K562 (cell line): ENCODE measurements around the gene NRN1L. TPM values are rescaled to one million over a fixed set of nuclear protein-coding genes. Genes with fewer than 3 reads are reported as not detected.
A peak's percentile ranks its signal among the peaks of the same experiment; 100 is the strongest.

Experiments
- ATAC-seq: fragments of 200-7000 bp; cut with Tn5 transposase; 3 replicates; pipeline ENCODE4 v1.9.1; 2020; ENCODE audit warnings: moderate library complexity
- BruUV-seq: library from RNA; stranded (reverse); fragments of 400-500 nt; replicated peaks from 2 replicates; lab custom pipeline; 2021; lab: Mats Ljungman, UMichigan
- CTCF ChIA-PET: fragments of 300-600 bp; formaldehyde crosslinking; extraction: SDS; loops from one replicate; lab custom pipeline; 2021; ENCODE audit warnings: low intra/inter-chr PET ratio; lab: Yijun Ruan, JAX
- POLR2A ChIA-PET: fragments of 300-600, 350-650 bp; sonication (Branson Sonifier 250); formaldehyde crosslinking; extraction: SDS; loops from one replicate; lab custom pipeline; 2021; ENCODE audit warnings: antibody characterized with exemption, inconsistent platforms; lab: Yijun Ruan, JAX
- DNase-seq, 4 experiments: peaks; one replicate each; pipeline versions ENCODE4 v3.0.0 to v3.0.0-alpha.2; 2011 to 2018; ENCODE audit warnings: low spot score in 3 of 4, mixed read lengths in 3 of 4; ENCODE audit errors: extremely low read depth in 1 of 4
- FAIRE-seq: peaks from 2 replicates; lab custom pipeline; 2011; peaks lifted over from hg19 to GRCh38; lab: Jason Lieb, UNC
- H2AFZ ChIP-seq: 2 replicates; pipeline ENCODE4 v1.6.0; 2011; ENCODE audit warnings: low read depth, low read length, control low read depth, inconsistent platforms
- H3K27ac ChIP-seq: fragments of 200-600 bp; 3 replicates; pipeline ENCODE4 v1.8.0; 2011; ENCODE audit warnings: low read depth, mild to moderate bottlenecking, control low read depth, inconsistent platforms, low read length, moderate library complexity, mixed read lengths; ENCODE audit errors: extremely low read depth
- H3K27me3 ChIP-seq, 2 experiments: fragments of 300-600 bp in 1 of 2; 2 replicates in 1 of 2; 3 replicates in 1 of 2; pipeline versions ENCODE4 v1.6.0 to v1.8.0; 2011; ENCODE audit warnings: inconsistent platforms in 2 of 2, low read length in 2 of 2, mild to moderate bottlenecking in 1 of 2, mixed read lengths in 1 of 2, moderate library complexity in 1 of 2; ENCODE audit not compliant: control insufficient read depth in 2 of 2, insufficient read depth in 2 of 2
- H3K36me3 ChIP-seq: fragments of 300-600 bp; 3 replicates; pipeline ENCODE4 v1.8.0; 2011; ENCODE audit warnings: mild to moderate bottlenecking, low read length, inconsistent platforms; ENCODE audit not compliant: control insufficient read depth, insufficient read depth
- H3K4me1 ChIP-seq, 2 experiments: fragments of 200-600 bp in 1 of 2; replicated peaks in 1 of 2; 2 replicates in 1 of 2; 3 replicates in 1 of 2; pipeline versions ENCODE4 v1.5.1 to v1.8.0; 2011; ENCODE audit warnings: inconsistent platforms in 2 of 2, low read length in 2 of 2, mild to moderate bottlenecking in 1 of 2, mixed read lengths in 1 of 2, moderate library complexity in 1 of 2; ENCODE audit not compliant: control insufficient read depth in 2 of 2, insufficient read depth in 2 of 2
- H3K4me2 ChIP-seq: 2 replicates; pipeline ENCODE4 v1.6.1; 2011; ENCODE audit warnings: low read length, control low read depth, inconsistent platforms, mixed read lengths; ENCODE audit not compliant: insufficient read depth
- H3K4me3 ChIP-seq: fragments of 200-600 bp; sonication (generic), shearing (Covaris generic); 2 replicates; pipeline ENCODE4 v1.5.1; 2016; ENCODE audit warnings: control low read depth, inconsistent platforms
- H3K79me2 ChIP-seq: fragments of 200-600 bp; 3 replicates; pipeline ENCODE4 v1.8.0; 2011; ENCODE audit warnings: low read length, inconsistent platforms; ENCODE audit not compliant: control insufficient read depth, insufficient read depth
- H3K9ac ChIP-seq, 2 experiments: 2 replicates each; pipeline versions ENCODE4 v1.6.0 to v1.6.1; 2011; ENCODE audit warnings: low read depth in 2 of 2, low read length in 2 of 2, control low read depth in 1 of 2, inconsistent platforms in 1 of 2, mild to moderate bottlenecking in 1 of 2, mixed read lengths in 1 of 2; ENCODE audit not compliant: insufficient read depth in 1 of 2
- H3K9me1 ChIP-seq: one replicate; pipeline ENCODE4 v1.6.0; 2011; ENCODE audit warnings: inconsistent platforms, mild to moderate bottlenecking, low read length, moderate library complexity; ENCODE audit not compliant: control insufficient read depth, insufficient read depth
- H3K9me3 ChIP-seq: replicated peaks from 2 replicates; pipeline ENCODE4 v1.5.1; 2011; ENCODE audit warnings: low read depth, low read length, inconsistent platforms; ENCODE audit not compliant: control insufficient read depth, insufficient read depth
- H4K20me1 ChIP-seq: replicated peaks from 2 replicates; pipeline ENCODE4 v1.6.1; 2011; ENCODE audit warnings: low read length, inconsistent platforms, mixed read lengths; ENCODE audit not compliant: control insufficient read depth, insufficient read depth
- FOXK2 ChIP-seq, 2 experiments: fragments of 450-650 bp; IDR thresholded peaks in 1 of 2; conservative IDR thresholded peaks in 1 of 2; 2 replicates each; pipeline ENCODE4 v1.6.1; 2016; ENCODE audit warnings: low read depth in 2 of 2, mild to moderate bottlenecking in 1 of 2
- HNRNPL ChIP-seq: fragments of 200-400 bp; formaldehyde crosslinking; IDR thresholded peaks from 2 replicates; pipeline ENCODE4 v1.6.1; 2017; ENCODE audit warnings: low read depth, mild to moderate bottlenecking, low read length
- POLR2G ChIP-seq: fragments of 200-400 bp; formaldehyde crosslinking; IDR thresholded peaks from 2 replicates; pipeline ENCODE4 v1.6.1; 2017; ENCODE audit warnings: low read depth, mild to moderate bottlenecking, antibody characterized with exemption, low read length, moderate library complexity
- SMAD1 ChIP-seq: fragments of 150-350 bp; IDR thresholded peaks from 2 replicates; pipeline ENCODE4 v1.6.1; 2014; ENCODE audit warnings: low read length, low read depth; ENCODE audit not compliant: partially characterized antibody
- WGBS: fragments of 100-300 bp; shearing (Covaris generic); methylation state at CpG from one replicate; pipeline ENCODE4 v1.1.6; 2016; ENCODE audit warnings: low coverage, mixed read lengths; ENCODE audit not compliant: insufficient coverage; ENCODE audit errors: missing lambda C conversion rate; 5-methylcytosine and 5-hydroxymethylcytosine counted together
- in situ Hi-C: fragments of 300-500 bp; cut with MboI; formaldehyde crosslinking; loops from 4 replicates; pipeline ENCODE4 v1.15.0; 2018; ENCODE audit warnings: inconsistent platforms, mixed read lengths
- intact Hi-C: fragments of 100-400 bp; cut with micrococcal nuclease; formaldehyde crosslinking; loops from 2 replicates; pipeline ENCODE4 v1.14.2; 2022
- polyA plus RNA-seq, 8 experiments: library from polyadenylated mRNA; depleted of rRNA in 4 of 8; stranded (reverse) in 5 of 8; unstranded in 3 of 8; fragments of >200 nt; fragmentation: Nextera tagmentation in 2 of 8; fragmentation: Illumina TruSeq in 1 of 8; extraction: Ambion mirVana in 2 of 8; extraction: Trizol in 1 of 8; gene quantifications; 2 replicates each; pipeline versions ENCODE4 v1.2.1 to v1.2.3, GENCODE V29; 2011 to 2014; ENCODE audit warnings: inconsistent platforms in 1 of 8, missing spikeins in 1 of 8
- total RNA-seq, 7 experiments: library from RNA; depleted of rRNA in 6 of 7; stranded (reverse); fragments of >200 nt in 6 of 7; fragmentation: Illumina TruSeq in 2 of 7; extraction: Trizol in 2 of 7; gene quantifications; 2 replicates each; pipeline versions ENCODE4 v1.2.1 to v1.2.3, GENCODE V29; 2011 to 2021; ENCODE audit warnings: low replicate concordance in 1 of 7

NRN1L gene
- total and polyA plus RNA-seq, 9 of the 15 experiments (the other 6 are each of a cell fraction or from before 2014, with no cell fraction given): 0.22 to 0.86 (median 0.61) TPM; not detected in 5

DNA sequence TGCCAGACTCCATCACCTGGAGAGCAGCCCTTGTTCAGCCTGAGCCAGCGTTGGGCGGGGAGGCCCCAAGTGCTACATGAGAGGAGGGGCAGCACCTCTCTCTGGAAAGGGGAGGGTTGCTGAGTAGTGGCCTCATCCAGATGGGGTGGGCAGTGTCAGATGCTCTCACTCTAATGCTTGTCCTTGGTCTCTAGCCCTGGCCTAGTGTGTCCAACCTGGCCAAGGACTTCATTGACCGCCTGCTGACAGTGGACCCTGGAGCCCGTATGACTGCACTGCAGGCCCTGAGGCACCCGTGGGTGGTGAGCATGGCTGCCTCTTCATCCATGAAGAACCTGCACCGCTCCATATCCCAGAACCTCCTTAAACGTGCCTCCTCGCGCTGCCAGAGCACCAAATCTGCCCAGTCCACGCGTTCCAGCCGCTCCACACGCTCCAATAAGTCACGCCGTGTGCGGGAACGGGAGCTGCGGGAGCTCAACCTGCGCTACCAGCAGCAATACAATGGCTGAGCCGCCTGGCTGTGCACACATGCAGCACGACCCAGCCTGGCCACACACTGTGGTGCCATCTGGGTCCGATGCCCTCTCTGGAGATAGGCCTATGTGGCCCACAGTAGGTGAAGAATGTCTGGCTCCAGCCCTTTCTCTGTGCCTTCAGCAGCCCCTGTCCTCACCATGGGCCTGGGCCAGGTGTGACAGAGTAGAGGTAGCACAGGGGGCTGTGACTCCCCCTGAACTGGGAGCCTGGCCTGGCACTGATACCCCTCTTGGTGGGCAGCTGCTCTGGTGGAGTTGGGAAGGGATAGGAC lies 42.7 kb downstream of the NRN1L start:
- ATAC-seq (peak; percentile 12; the same call in 2 of the 3 replicates), DNase-seq (no peak), FAIRE-seq (no peak)
- H3K4me1 ChIP-seq: peaks cover 4 to 34% of the 10 kb centered on the region in 2 experiments
- in situ Hi-C loops (loop anchor here (5.0 to 10.0 kb wide), 3 partner anchors 110 to 403 kb away; partner anchors contain the start of genes C16orf86, ENKD1 and RIPOR1), intact Hi-C loops (no loop called here)
- H3K9me1 ChIP-seq: no peaks in the 10 kb centered on the region
- H3K27me3 ChIP-seq: no peaks in the 10 kb centered on the region
- peak overlapping the region in 1 of 2 experiments; percentile 29; a peak in 1 of 4 replicates for H3K9ac ChIP-seq
- CTCF ChIA-PET: interaction anchor here (0.6 to 3.8 kb wide), 8 partner anchors 44 to 406 kb away, joined by 3 to 35 read pairs (median 7); partner anchors contain the start of gene NRN1L
- H4K20me1 ChIP-seq: peaks cover 18% of the 10 kb centered on the region
- POLR2A ChIA-PET: interaction anchor here (0.6 to 1.0 kb wide), 2 partner anchors 33 to 257 kb away, joined by 3 read pairs; no protein-coding TSS in a partner anchor
- no TSS peak for BruUV-seq
- H3K9me3 ChIP-seq: no peaks in the 10 kb centered on the region
- H3K4me3 ChIP-seq: no peak overlapping the region
- no peak overlapping the region for H3K4me2 ChIP-seq
- TF ChIP-seq HNRNPL: no peak
- no peak for TF ChIP-seq SMAD1
- no peak for TF ChIP-seq FOXK2 (conservative IDR thresholded peaks at IDR 0.05 in 1 of 2, IDR thresholded peaks at IDR 0.05 in 1 of 2; ENCODE audit: low read depth in 2 of 2)
- 0 out of 2 replicates have a peak, but pooled peaks have one; percentile 46 for TF ChIP-seq POLR2G
- no peak overlapping the region for H2AFZ ChIP-seq
- WGBS: 78% methylated on average over 22 of the region's 22 CpGs
- H3K27ac ChIP-seq: no peak overlapping the region
- peaks cover 16% of the 10 kb centered on the region; the same call in 2 of the 3 replicates for H3K36me3 ChIP-seq
- no peaks in the 10 kb centered on the region for H3K79me2 ChIP-seq
